Ishikawa (cell line): ENCODE measurements around the gene IPCEF1.

Source experiments
- CEBPB ChIP-seq: IDR thresholded peaks from 2 replicates; pipeline ENCODE4 v1.6.1; 2012
- CREB1 ChIP-seq: IDR thresholded peaks from 2 replicates; pipeline ENCODE4 v1.6.1; 2012; ENCODE audit warnings: low read depth
- EGR1 ChIP-seq: IDR thresholded peaks from 2 replicates; pipeline ENCODE4 v1.6.1; 2012
- EP300 ChIP-seq: IDR thresholded peaks from 2 replicates; pipeline ENCODE4 v1.6.1; 2012; ENCODE audit warnings: borderline replicate concordance
- FOXM1 ChIP-seq: IDR thresholded peaks from 2 replicates; pipeline ENCODE4 v1.6.1; 2012; ENCODE audit warnings: low read depth, borderline replicate concordance
- MAX ChIP-seq: IDR thresholded peaks from 2 replicates; pipeline ENCODE4 v1.6.1; 2012
- NFIC ChIP-seq: IDR thresholded peaks from 2 replicates; pipeline ENCODE4 v1.6.1; 2012
- RAD21 ChIP-seq: IDR thresholded peaks from 2 replicates; pipeline ENCODE4 v1.6.1; 2012; ENCODE audit warnings: low read depth
- REST ChIP-seq: IDR thresholded peaks from 2 replicates; pipeline ENCODE4 v1.6.1; 2012; ENCODE audit warnings: low read depth, mild to moderate bottlenecking
- TAF1 ChIP-seq: IDR thresholded peaks from 2 replicates; pipeline ENCODE4 v1.6.1; 2012; ENCODE audit warnings: low read depth, mild to moderate bottlenecking
- TCF12 ChIP-seq: IDR thresholded peaks from 2 replicates; pipeline ENCODE4 v1.6.1; 2012; ENCODE audit warnings: low read depth
- TEAD4 ChIP-seq: IDR thresholded peaks from 2 replicates; pipeline ENCODE4 v1.6.1; 2012
- USF1 ChIP-seq: IDR thresholded peaks from 2 replicates; pipeline ENCODE4 v1.6.1; 2012
- YY1 ChIP-seq: IDR thresholded peaks from 2 replicates; pipeline ENCODE4 v1.6.1; 2012; ENCODE audit warnings: low read depth
- ZBTB7A ChIP-seq: IDR thresholded peaks from 2 replicates; pipeline ENCODE4 v1.6.1; 2012; ENCODE audit warnings: low read depth

IPCEF1 gene

GRCh38 chr6:154373971-154374370, 17.4 kb upstream of the IPCEF1 start:
- no peak for TF ChIP-seq ZBTB7A
- TF ChIP-seq FOXM1 = no peak
- no peak for TF ChIP-seq USF1
- no peak for TF ChIP-seq YY1
- TF ChIP-seq TAF1 = no peak
- TF ChIP-seq REST = no peak
- TF ChIP-seq RAD21 = no peak
- TF ChIP-seq CEBPB = no peak
- no peak for TF ChIP-seq TEAD4
- no peak for TF ChIP-seq CREB1
- no peak for TF ChIP-seq MAX
- TF ChIP-seq TCF12 = no peak
- no peak for TF ChIP-seq NFIC
- TF ChIP-seq EGR1 = no peak
- TF ChIP-seq EP300 = no peak

DNA sequence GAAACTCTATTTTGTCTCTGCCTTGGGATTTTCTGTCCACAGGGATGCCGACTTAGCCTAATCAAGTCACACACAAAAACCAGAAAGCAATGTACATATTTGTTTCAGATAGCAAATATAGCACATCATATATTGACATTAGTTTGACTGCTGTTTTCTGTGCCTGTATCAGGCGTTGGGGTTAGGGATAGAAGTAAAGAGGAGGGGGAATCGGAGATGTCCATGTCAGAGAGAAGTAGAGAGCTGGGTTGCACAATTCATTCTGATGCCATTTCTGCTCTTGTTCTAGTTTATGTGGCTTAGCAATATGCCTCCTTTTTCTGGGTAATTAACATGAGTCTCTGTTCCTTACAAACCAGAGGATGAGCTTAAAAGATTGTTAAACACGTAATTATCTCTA, 14.7 kb upstream of the IPCEF1 start:
- no peak for TF ChIP-seq TAF1
- no peak for TF ChIP-seq EP300
- no peak for TF ChIP-seq FOXM1
- no peak for TF ChIP-seq NFIC
- no peak for TF ChIP-seq TEAD4
- TF ChIP-seq YY1 = no peak
- no peak for TF ChIP-seq RAD21
- no peak for TF ChIP-seq REST
- no peak for TF ChIP-seq USF1
- TF ChIP-seq MAX = no peak

DNA sequence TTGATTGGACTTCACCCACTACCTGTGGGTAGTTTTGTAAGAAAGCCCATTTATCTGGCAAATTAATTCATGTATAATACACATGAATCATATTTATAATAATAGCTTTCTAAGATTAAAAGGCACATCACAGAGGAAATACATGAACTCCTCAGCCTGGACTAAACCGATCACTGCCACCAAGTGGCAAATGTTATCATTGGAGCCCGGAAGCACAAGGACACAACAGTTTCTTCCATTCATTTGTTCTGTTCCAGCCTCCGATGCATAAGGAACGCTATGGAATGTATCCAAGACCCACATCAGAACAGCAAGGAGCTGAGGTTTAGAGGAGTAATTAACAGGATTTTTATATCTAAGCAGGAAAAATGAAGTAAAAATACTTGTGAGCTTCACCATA, 13.9 kb upstream of the IPCEF1 start:
- TF ChIP-seq TCF12 (no peak), CREB1 (no peak), RAD21 (peak; percentile 61), NFIC (no peak), EGR1 (no peak), EP300 (no peak)

GRCh38 chr6:154367839-154368695, 11.5 kb upstream of the IPCEF1 start:
- TF ChIP-seq CREB1 = no peak
- TF ChIP-seq TAF1 = no peak
- TF ChIP-seq EP300 = no peak
- no peak for TF ChIP-seq EGR1
- no peak for TF ChIP-seq REST
- TF ChIP-seq NFIC = no peak
- TF ChIP-seq MAX = no peak
